K562 (cell line): ENCODE data around the gene MDM4. TPM values are rescaled to one million over a fixed set of nuclear protein-coding genes. Genes with fewer than 3 reads are reported as not detected.

Experiments
- EWSR1 ChIP-seq: fragments of 450-650 bp; IDR thresholded peaks from 2 replicates; pipeline ENCODE4 v1.6.1; 2018; ENCODE audit warnings: borderline replicate concordance, mild to moderate bottlenecking, low read depth, moderate library complexity; ENCODE audit not compliant: partially characterized antibody
- HDAC6 ChIP-seq: IDR thresholded peaks from 2 replicates; pipeline ENCODE4 v1.6.1; 2012; ENCODE audit warnings: low read depth, mild to moderate bottlenecking, control low read depth, inconsistent platforms, low read length, moderate library complexity
- polyA plus RNA-seq, 8 experiments: library from polyadenylated mRNA; depleted of rRNA in 4 of 8; stranded (reverse) in 5 of 8; unstranded in 3 of 8; fragments of >200 nt; fragmentation: Nextera tagmentation in 2 of 8; fragmentation: Illumina TruSeq in 1 of 8; extraction: Ambion mirVana in 2 of 8; extraction: Trizol in 1 of 8; gene quantifications; 2 replicates each; pipeline versions ENCODE4 v1.2.1 to v1.2.3, GENCODE V29; 2011 to 2014; ENCODE audit warnings: inconsistent platforms in 1 of 8, missing spikeins in 1 of 8
- total RNA-seq, 7 experiments: library from RNA; depleted of rRNA in 6 of 7; stranded (reverse); fragments of >200 nt in 6 of 7; fragmentation: Illumina TruSeq in 2 of 7; extraction: Trizol in 2 of 7; gene quantifications; 2 replicates each; pipeline versions ENCODE4 v1.2.1 to v1.2.3, GENCODE V29; 2011 to 2021; ENCODE audit warnings: low replicate concordance in 1 of 7
- TF ChIP-seq, protein P1 (sequence below): sonication (generic); formaldehyde crosslinking; IDR thresholded peaks from 2 replicates; pipeline ENCODE4 v1.8.0; 2023; ENCODE audit warnings: mild to moderate bottlenecking, missing genetic modification reagents
- TF ChIP-seq, protein P2 (sequence below), 2 experiments: fragments of 450-650 bp; IDR thresholded peaks; 2 replicates each; pipeline ENCODE4 v1.6.1; 2018; ENCODE audit warnings: mild to moderate bottlenecking in 2 of 2, low read depth in 1 of 2; ENCODE audit not compliant: partially characterized antibody in 2 of 2
- TF ChIP-seq, protein P3 (sequence below): fragments of 450-650 bp; IDR thresholded peaks from 2 replicates; pipeline ENCODE4 v1.6.1; 2016; ENCODE audit warnings: mild to moderate bottlenecking, moderate library complexity

Gene MDM4
- total and polyA plus RNA-seq, 9 of the 15 experiments (the other 6 are each of a cell fraction or from before 2014, with no cell fraction given) = 3.3 to 61.7 (median 21.2) TPM

DNA sequence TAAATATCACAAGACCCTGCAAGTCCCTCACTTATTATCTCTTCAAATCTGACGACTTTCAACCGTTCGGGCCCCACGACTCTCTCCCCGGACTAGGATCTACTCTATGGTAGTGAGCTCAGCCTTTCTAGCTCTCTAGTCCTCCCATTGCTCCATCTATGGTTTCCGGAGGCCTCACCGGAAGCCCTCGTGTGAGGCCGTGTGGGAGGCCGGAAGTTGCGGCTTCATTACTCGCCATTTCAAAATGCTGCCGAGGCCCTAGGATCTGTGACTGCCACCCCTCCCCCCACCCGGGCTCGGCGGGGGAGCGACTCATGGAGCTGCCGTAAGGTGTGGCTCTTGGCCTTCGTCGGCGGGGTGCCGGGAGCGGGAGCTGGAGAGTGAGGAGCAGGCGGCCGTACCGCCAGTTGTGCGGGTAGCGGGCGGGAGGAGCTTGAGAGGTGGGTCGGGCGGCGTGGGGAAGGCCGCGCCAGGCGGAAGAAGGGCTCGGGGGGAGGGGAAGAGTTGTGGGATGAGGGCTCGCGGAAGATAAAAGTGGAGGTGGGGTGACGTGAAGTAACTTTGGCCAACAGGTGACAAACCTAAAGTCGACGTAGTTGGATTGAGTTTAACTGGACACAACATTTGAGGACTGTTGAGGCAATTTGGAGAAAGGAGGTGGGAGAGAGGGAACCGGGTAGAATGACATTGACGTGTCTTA, at the start of gene MDM4 (continued):
- TF ChIP-seq, protein P1, sequence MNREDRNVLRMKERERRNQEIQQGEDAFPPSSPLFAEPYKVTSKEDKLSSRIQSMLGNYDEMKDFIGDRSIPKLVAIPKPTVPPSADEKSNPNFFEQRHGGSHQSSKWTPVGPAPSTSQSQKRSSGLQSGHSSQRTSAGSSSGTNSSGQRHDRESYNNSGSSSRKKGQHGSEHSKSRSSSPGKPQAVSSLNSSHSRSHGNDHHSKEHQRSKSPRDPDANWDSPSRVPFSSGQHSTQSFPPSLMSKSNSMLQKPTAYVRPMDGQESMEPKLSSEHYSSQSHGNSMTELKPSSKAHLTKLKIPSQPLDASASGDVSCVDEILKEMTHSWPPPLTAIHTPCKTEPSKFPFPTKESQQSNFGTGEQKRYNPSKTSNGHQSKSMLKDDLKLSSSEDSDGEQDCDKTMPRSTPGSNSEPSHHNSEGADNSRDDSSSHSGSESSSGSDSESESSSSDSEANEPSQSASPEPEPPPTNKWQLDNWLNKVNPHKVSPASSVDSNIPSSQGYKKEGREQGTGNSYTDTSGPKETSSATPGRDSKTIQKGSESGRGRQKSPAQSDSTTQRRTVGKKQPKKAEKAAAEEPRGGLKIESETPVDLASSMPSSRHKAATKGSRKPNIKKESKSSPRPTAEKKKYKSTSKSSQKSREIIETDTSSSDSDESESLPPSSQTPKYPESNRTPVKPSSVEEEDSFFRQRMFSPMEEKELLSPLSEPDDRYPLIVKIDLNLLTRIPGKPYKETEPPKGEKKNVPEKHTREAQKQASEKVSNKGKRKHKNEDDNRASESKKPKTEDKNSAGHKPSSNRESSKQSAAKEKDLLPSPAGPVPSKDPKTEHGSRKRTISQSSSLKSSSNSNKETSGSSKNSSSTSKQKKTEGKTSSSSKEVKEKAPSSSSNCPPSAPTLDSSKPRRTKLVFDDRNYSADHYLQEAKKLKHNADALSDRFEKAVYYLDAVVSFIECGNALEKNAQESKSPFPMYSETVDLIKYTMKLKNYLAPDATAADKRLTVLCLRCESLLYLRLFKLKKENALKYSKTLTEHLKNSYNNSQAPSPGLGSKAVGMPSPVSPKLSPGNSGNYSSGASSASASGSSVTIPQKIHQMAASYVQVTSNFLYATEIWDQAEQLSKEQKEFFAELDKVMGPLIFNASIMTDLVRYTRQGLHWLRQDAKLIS (CRISPR knock-in tag) = peak; percentile 99
- TF ChIP-seq, protein P2, sequence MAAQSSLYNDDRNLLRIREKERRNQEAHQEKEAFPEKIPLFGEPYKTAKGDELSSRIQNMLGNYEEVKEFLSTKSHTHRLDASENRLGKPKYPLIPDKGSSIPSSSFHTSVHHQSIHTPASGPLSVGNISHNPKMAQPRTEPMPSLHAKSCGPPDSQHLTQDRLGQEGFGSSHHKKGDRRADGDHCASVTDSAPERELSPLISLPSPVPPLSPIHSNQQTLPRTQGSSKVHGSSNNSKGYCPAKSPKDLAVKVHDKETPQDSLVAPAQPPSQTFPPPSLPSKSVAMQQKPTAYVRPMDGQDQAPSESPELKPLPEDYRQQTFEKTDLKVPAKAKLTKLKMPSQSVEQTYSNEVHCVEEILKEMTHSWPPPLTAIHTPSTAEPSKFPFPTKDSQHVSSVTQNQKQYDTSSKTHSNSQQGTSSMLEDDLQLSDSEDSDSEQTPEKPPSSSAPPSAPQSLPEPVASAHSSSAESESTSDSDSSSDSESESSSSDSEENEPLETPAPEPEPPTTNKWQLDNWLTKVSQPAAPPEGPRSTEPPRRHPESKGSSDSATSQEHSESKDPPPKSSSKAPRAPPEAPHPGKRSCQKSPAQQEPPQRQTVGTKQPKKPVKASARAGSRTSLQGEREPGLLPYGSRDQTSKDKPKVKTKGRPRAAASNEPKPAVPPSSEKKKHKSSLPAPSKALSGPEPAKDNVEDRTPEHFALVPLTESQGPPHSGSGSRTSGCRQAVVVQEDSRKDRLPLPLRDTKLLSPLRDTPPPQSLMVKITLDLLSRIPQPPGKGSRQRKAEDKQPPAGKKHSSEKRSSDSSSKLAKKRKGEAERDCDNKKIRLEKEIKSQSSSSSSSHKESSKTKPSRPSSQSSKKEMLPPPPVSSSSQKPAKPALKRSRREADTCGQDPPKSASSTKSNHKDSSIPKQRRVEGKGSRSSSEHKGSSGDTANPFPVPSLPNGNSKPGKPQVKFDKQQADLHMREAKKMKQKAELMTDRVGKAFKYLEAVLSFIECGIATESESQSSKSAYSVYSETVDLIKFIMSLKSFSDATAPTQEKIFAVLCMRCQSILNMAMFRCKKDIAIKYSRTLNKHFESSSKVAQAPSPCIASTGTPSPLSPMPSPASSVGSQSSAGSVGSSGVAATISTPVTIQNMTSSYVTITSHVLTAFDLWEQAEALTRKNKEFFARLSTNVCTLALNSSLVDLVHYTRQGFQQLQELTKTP (IDR thresholded peaks at IDR 0.05; ENCODE audit: low read depth in 1 of 2, partially characterized antibody in 2 of 2) = peak; percentile 68 to 74
- no peak for TF ChIP-seq EWSR1
- TF ChIP-seq HDAC6 = no peak
- TF ChIP-seq, protein P3, sequence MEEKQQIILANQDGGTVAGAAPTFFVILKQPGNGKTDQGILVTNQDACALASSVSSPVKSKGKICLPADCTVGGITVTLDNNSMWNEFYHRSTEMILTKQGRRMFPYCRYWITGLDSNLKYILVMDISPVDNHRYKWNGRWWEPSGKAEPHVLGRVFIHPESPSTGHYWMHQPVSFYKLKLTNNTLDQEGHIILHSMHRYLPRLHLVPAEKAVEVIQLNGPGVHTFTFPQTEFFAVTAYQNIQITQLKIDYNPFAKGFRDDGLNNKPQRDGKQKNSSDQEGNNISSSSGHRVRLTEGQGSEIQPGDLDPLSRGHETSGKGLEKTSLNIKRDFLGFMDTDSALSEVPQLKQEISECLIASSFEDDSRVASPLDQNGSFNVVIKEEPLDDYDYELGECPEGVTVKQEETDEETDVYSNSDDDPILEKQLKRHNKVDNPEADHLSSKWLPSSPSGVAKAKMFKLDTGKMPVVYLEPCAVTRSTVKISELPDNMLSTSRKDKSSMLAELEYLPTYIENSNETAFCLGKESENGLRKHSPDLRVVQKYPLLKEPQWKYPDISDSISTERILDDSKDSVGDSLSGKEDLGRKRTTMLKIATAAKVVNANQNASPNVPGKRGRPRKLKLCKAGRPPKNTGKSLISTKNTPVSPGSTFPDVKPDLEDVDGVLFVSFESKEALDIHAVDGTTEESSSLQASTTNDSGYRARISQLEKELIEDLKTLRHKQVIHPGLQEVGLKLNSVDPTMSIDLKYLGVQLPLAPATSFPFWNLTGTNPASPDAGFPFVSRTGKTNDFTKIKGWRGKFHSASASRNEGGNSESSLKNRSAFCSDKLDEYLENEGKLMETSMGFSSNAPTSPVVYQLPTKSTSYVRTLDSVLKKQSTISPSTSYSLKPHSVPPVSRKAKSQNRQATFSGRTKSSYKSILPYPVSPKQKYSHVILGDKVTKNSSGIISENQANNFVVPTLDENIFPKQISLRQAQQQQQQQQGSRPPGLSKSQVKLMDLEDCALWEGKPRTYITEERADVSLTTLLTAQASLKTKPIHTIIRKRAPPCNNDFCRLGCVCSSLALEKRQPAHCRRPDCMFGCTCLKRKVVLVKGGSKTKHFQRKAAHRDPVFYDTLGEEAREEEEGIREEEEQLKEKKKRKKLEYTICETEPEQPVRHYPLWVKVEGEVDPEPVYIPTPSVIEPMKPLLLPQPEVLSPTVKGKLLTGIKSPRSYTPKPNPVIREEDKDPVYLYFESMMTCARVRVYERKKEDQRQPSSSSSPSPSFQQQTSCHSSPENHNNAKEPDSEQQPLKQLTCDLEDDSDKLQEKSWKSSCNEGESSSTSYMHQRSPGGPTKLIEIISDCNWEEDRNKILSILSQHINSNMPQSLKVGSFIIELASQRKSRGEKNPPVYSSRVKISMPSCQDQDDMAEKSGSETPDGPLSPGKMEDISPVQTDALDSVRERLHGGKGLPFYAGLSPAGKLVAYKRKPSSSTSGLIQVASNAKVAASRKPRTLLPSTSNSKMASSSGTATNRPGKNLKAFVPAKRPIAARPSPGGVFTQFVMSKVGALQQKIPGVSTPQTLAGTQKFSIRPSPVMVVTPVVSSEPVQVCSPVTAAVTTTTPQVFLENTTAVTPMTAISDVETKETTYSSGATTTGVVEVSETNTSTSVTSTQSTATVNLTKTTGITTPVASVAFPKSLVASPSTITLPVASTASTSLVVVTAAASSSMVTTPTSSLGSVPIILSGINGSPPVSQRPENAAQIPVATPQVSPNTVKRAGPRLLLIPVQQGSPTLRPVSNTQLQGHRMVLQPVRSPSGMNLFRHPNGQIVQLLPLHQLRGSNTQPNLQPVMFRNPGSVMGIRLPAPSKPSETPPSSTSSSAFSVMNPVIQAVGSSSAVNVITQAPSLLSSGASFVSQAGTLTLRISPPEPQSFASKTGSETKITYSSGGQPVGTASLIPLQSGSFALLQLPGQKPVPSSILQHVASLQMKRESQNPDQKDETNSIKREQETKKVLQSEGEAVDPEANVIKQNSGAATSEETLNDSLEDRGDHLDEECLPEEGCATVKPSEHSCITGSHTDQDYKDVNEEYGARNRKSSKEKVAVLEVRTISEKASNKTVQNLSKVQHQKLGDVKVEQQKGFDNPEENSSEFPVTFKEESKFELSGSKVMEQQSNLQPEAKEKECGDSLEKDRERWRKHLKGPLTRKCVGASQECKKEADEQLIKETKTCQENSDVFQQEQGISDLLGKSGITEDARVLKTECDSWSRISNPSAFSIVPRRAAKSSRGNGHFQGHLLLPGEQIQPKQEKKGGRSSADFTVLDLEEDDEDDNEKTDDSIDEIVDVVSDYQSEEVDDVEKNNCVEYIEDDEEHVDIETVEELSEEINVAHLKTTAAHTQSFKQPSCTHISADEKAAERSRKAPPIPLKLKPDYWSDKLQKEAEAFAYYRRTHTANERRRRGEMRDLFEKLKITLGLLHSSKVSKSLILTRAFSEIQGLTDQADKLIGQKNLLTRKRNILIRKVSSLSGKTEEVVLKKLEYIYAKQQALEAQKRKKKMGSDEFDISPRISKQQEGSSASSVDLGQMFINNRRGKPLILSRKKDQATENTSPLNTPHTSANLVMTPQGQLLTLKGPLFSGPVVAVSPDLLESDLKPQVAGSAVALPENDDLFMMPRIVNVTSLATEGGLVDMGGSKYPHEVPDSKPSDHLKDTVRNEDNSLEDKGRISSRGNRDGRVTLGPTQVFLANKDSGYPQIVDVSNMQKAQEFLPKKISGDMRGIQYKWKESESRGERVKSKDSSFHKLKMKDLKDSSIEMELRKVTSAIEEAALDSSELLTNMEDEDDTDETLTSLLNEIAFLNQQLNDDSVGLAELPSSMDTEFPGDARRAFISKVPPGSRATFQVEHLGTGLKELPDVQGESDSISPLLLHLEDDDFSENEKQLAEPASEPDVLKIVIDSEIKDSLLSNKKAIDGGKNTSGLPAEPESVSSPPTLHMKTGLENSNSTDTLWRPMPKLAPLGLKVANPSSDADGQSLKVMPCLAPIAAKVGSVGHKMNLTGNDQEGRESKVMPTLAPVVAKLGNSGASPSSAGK = peak; percentile 88
